Measurements from ENCODE around the gene TK1. TPM values are rescaled to one million over a fixed set of nuclear protein-coding genes. Genes with fewer than 3 reads are reported as not detected.
"Not testable (repeated sequence)": the region's sequence is repeated elsewhere in the genome, so short reads cannot be mapped to it uniquely, and the experiment has no call there.

The TK1 gene, protein sequence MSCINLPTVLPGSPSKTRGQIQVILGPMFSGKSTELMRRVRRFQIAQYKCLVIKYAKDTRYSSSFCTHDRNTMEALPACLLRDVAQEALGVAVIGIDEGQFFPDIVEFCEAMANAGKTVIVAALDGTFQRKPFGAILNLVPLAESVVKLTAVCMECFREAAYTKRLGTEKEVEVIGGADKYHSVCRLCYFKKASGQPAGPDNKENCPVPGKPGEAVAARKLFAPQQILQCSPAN
- total RNA-seq = 64.6 and 65.9 TPM in 2 replicates

DNA sequence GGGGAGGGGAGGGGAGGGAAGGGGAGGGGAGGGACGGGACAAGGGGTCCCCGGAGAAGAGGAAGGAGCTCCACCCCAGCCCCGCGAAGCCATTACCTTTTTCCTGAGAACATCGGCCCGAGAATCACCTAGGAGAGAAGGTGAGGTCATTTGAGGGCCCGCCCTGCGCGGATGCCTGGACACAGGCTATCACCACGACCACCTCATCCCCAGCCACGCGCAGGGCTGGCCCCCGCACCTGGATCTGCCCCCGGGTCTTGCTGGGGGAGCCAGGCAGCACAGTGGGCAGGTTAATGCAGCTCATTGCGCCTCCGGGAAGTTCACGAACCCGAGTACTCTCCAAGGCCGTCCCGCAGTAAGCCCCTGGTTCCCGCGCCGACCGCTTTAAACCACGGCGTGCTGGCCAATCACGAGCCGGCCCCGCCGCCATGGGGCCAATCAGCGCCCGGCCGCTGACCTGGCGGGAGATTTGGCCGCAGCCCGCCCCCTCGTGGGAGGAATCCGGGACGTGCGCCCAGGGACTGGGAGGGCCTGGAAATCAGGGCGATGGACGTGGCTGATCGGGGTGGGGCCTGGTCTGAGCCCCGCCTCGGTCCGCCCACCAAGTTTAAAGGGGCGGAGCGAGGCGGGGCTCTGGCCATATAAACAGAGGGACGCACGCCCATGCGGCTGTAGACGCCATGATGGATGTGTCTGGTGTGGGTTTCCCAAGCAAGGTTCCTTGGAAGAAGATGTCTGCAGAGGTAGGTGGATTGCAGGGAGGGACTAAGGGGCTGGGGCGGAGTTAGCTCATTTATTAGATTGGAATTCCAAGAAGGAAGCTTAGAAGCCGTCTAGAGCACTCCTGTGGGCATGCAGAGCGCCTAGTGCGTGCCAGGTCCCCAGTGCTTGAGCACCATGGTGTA lies at the start of gene TK1, which contains the start of gene AFMID:
TK1 (minus strand) TSS at position 361 of the 904 bp plus-strand sequence; CDS start at position 303, 58 bp downstream.
AFMID (plus strand) TSS at position 671 of the 904 bp plus-strand sequence; CDS start at position 680, 9 bp downstream.
- peak; percentile 89 for DNase-seq (ENCODE audit: low spot score)
- H3K4me1 Mint-ChIP-seq (ENCODE audit: low read depth) = peaks cover 27% of the 10 kb centered on the region
- H3K9me3 Mint-ChIP-seq = no peaks in the 10 kb centered on the region
- H3K27me3 Mint-ChIP-seq (ENCODE audit: low read depth) = no peaks in the 10 kb centered on the region
- H3K36me3 Mint-ChIP-seq (ENCODE audit: low read depth) = peaks cover 28% of the 10 kb centered on the region
- peak within 1 kb of the TSS; percentile 87 for H3K4me3 Mint-ChIP-seq (ENCODE audit: low read depth)
- intact Hi-C loops (cut with micrococcal nuclease) = loop anchor here (1.0 to 2.0 kb wide), 2 partner anchors 18 to 47 kb away; partner anchors contain the start of gene SYNGR2
- peak within 1 kb of the TSS; percentile 77 for H3K27ac Mint-ChIP-seq

DNA sequence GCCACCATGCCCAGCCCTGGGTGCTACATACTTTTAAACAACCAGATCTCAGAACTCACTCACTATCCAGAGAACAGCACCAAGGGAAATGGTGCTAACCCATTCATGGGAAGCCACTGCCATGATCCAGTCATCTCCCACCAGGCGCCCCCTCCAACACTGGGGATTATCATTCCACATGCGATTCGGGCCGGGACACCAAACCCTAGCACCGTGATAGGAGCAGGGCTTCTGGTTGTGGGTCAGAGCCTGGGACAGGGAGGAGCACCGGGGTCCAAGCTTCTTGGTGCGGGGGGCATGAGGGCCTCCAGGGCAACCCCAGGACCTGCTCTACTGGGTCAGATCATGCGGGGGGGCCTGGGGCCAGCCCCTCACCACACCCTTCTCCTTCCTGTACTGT lies 49.0 kb upstream of the TK1 start:
- H3K27me3 Mint-ChIP-seq (ENCODE audit: low read depth) = peaks cover 17% of the 10 kb centered on the region
- H3K9me3 Mint-ChIP-seq = no peaks in the 10 kb centered on the region
- peaks cover 4% of the 10 kb centered on the region for H3K4me1 Mint-ChIP-seq (ENCODE audit: low read depth)
- DNase-seq (ENCODE audit: low spot score) = no peak
- intact Hi-C loops (cut with micrococcal nuclease) = no loop called here
- no peak overlapping the region for H3K4me3 Mint-ChIP-seq (ENCODE audit: low read depth)
- H3K27ac Mint-ChIP-seq = no peak overlapping the region
- H3K36me3 Mint-ChIP-seq (ENCODE audit: low read depth) = no peaks in the 10 kb centered on the region

DNA sequence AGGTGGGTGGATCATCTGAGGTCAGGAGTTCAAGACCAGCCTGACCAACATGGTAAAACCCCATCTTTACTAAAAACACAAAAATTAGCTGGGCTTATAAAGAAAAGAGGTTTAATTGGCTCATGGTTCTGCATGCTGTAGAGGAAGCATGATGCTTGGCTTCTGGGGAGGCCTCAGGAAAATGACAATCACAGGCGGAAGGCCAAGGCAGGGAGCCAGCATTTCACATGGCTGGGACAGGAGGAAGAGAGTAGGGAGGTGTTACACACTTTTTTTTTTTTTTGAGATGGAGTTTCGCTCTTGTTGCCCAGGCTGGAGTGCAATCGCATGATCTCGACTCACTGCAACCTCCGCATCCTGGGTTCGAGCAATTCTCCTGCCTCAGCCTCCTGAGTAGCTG lies 48.2 kb upstream of the TK1 start:
- H3K27ac Mint-ChIP-seq; H3K4me3 Mint-ChIP-seq (ENCODE audit: low read depth); DNase-seq (ENCODE audit: low spot score); intact Hi-C loops (cut with micrococcal nuclease); H3K4me1 Mint-ChIP-seq (ENCODE audit: low read depth); H3K9me3 Mint-ChIP-seq; H3K36me3 Mint-ChIP-seq (ENCODE audit: low read depth): not testable (repeated sequence)
- H3K27me3 Mint-ChIP-seq (ENCODE audit: low read depth) = peaks cover 22% of the 10 kb centered on the region

DNA sequence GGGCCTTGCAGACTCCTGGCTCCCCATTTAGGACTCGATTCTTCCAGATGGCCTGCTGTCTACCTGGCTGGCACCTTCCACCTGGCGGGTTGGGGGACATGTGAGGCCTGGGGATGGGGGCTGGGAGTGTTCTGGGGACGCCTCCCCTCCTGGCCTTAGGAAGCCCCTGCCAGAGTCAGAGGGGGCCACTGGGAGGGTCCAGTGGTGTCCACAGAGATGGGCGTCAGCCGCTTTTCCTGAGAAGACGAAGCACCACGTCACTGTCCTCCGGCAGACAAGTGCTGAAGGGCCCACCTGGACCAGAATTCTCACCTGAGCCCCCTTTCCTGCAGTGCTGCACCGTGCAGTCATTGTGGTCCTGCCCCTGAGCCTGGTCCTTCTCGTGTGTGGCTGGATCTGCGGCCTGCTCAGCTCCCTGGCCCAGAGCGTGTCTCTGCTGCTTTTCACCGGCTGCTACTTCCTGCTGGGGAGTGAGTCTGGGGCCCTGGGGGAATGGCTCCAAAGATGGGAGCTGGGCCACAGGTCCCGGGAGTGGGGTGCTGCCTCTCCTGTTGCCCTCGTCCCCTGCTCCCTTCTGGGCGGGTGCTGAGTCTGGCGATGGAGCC lies 47.5 kb upstream of the TK1 start:
- no peaks in the 10 kb centered on the region for H3K36me3 Mint-ChIP-seq (ENCODE audit: low read depth)
- no peak overlapping the region for H3K4me3 Mint-ChIP-seq (ENCODE audit: low read depth)
- no peak overlapping the region for H3K27ac Mint-ChIP-seq
- peaks cover 25% of the 10 kb centered on the region for H3K27me3 Mint-ChIP-seq (ENCODE audit: low read depth)
- DNase-seq (ENCODE audit: low spot score) = no peak
- H3K9me3 Mint-ChIP-seq = no peaks in the 10 kb centered on the region
- intact Hi-C loops (cut with micrococcal nuclease) = no loop called here
- peaks cover 4% of the 10 kb centered on the region for H3K4me1 Mint-ChIP-seq (ENCODE audit: low read depth)

DNA sequence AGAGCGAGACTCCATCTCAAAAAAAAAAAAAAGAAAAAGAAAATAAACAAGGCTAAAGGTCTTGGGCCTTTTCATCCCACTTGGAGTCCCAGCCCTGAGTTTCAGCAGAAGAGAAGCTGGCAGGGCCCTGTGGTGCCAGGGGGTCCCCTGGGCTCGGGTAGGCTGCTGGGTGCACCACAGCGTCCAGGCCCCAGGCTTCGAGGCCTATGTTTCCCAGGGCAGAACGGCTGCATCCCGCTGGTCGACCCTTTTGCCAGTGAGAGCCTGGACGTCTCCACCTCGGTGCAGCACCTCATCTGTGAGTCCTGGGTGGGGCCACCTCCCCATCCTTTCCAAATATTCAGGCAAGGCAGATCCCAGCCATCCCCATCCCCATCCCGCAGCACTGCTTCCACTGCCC lies 46.8 kb upstream of the TK1 start:
- peaks cover 25% of the 10 kb centered on the region for H3K27me3 Mint-ChIP-seq (ENCODE audit: low read depth)
- no peak for DNase-seq (ENCODE audit: low spot score)
- no peaks in the 10 kb centered on the region for H3K9me3 Mint-ChIP-seq
- no peaks in the 10 kb centered on the region for H3K36me3 Mint-ChIP-seq (ENCODE audit: low read depth)
- H3K4me1 Mint-ChIP-seq (ENCODE audit: low read depth) = peaks cover 4% of the 10 kb centered on the region
- no peak overlapping the region for H3K4me3 Mint-ChIP-seq (ENCODE audit: low read depth)
- intact Hi-C loops (cut with micrococcal nuclease) = no loop called here
- H3K27ac Mint-ChIP-seq = no peak overlapping the region

DNA sequence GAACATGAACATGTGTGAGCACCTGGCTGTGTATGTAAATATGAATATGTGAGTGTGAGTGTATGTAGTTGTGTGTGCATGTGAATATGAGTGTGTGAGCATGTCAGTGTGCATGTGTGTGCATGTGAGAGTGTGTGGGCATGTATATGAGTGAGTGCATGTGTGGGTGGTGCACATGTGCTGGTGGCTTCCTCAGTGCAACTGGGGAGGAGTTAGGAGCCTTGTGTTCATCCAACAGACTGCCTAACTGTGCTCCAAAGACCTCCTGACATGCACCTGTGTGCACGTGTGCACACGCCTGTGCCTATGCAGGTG lies 46.0 kb upstream of the TK1 start:
- DNase-seq (ENCODE audit: low spot score) = no peak
- intact Hi-C loops (cut with micrococcal nuclease) = no loop called here
- no peak overlapping the region for H3K27ac Mint-ChIP-seq
- no peaks in the 10 kb centered on the region for H3K9me3 Mint-ChIP-seq
- H3K27me3 Mint-ChIP-seq (ENCODE audit: low read depth) = peaks cover 25% of the 10 kb centered on the region
- no peak overlapping the region for H3K4me3 Mint-ChIP-seq (ENCODE audit: low read depth)
- H3K4me1 Mint-ChIP-seq (ENCODE audit: low read depth) = peaks cover 4% of the 10 kb centered on the region
- H3K36me3 Mint-ChIP-seq (ENCODE audit: low read depth) = no peaks in the 10 kb centered on the region

DNA sequence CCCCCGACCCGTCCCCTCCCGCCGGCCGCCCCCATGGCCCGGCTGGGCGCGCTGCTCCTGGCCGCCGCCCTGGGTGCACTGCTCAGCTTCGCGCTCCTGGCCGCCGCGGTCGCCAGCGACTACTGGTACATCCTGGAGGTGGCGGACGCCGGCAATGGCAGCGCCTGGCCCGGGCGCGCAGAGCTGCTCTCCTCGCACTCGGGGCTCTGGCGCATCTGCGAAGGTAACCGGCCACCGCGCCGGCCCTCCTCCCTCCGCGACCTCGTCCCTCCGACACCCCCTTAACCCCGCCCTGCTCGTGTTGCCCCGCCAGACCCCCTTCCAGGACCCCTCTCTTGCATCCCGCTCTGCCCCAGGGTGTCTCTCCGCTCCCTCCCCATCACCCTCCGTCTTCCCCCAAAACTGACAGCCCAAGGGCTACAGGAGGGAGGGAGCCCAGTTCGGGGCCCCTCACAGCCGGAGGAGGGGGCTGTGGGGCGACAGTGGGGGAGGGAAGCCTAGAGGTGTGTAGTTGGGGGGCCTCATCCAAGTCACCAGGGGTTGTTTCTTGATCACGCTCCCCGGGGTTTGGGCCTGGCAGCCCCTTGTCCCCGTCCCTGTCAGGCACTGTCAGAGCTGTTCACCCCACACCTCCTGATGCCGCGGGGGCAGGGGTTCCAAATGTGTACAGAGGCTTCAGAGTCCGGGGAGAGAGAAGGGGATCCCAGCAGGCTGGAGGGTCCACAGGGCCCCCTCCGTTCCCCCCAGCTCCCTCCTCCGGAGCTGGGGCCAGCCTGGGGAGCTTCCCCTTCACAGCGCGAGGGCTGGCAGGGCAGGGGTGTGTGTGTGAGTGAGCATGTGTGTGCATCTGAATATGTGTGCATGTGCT lies 45.4 kb upstream of the TK1 start:
- H3K27me3 Mint-ChIP-seq (ENCODE audit: low read depth) = peaks cover 27% of the 10 kb centered on the region
- H3K36me3 Mint-ChIP-seq (ENCODE audit: low read depth) = no peaks in the 10 kb centered on the region
- no peak overlapping the region for H3K4me3 Mint-ChIP-seq (ENCODE audit: low read depth)
- no peaks in the 10 kb centered on the region for H3K9me3 Mint-ChIP-seq
- intact Hi-C loops (cut with micrococcal nuclease) = no loop called here
- DNase-seq (ENCODE audit: low spot score) = no peak
- peaks cover 4% of the 10 kb centered on the region for H3K4me1 Mint-ChIP-seq (ENCODE audit: low read depth)
- no peak overlapping the region for H3K27ac Mint-ChIP-seq

DNA sequence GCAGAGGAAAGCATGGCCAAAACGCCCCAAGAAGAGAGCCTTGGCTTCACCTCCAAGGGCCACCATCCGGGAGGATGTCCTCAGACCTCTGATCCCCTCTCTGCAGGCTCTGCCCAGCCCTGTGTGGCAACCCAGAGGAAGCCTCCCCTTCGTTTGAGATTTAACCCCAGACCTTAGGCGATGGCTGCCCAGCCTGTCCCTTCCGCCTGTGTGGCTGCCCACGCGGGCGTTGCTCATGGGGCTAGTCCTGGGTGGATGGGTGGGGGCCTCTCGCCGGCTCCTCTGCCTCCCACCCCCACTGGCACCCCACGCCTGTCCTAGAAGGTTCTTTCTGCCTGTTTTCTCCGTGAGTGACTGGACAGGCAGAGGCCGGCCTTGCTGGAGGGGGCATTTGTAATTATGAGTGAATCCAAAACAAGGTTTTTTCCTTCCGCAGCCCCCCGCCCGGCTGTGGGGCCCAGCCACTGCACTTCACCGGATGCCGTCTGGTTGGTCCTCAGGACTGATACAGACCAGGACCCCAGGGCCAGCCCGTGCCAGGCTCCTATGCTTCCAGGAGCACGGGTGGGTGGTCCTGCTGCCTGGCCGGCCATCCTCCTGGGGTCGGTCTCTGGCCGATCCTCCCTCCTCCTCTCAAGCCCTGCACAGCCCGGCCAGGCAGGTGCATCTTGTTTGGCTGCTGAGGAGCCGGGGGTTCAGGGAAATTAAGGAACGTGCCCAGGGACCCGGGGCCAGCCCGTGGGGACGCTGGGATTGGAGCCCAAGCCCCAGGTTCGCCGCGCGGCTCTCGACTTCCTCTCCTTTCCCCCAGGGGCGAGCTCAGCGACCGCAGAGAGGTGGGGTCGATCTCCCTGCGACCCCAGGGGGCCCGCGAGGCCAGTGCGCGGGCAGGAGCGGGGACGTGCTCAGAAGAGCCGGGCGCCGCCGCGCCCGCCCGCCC lies 44.4 kb upstream of the TK1 start, which contains the start of gene TMEM235:
TMEM235 (plus strand) TSS at position 636 of the 940 bp plus-strand sequence. CDS start 393 bp downstream, outside the sequence.
- Mint-ChIP-seq H3K36me3 (ENCODE audit: low read depth) (no peaks in the 10 kb centered on the region), H3K4me1 (ENCODE audit: low read depth) (peaks cover 5% of the 10 kb centered on the region), H3K4me3 (ENCODE audit: low read depth) (no peak within 1 kb of the TSS), H3K27ac (no peak within 1 kb of the TSS), H3K9me3 (no peaks in the 10 kb centered on the region), H3K27me3 (ENCODE audit: low read depth) (peaks cover 27% of the 10 kb centered on the region)
- no peak for DNase-seq (ENCODE audit: low spot score)
- intact Hi-C loops (cut with micrococcal nuclease) = no loop called here

DNA sequence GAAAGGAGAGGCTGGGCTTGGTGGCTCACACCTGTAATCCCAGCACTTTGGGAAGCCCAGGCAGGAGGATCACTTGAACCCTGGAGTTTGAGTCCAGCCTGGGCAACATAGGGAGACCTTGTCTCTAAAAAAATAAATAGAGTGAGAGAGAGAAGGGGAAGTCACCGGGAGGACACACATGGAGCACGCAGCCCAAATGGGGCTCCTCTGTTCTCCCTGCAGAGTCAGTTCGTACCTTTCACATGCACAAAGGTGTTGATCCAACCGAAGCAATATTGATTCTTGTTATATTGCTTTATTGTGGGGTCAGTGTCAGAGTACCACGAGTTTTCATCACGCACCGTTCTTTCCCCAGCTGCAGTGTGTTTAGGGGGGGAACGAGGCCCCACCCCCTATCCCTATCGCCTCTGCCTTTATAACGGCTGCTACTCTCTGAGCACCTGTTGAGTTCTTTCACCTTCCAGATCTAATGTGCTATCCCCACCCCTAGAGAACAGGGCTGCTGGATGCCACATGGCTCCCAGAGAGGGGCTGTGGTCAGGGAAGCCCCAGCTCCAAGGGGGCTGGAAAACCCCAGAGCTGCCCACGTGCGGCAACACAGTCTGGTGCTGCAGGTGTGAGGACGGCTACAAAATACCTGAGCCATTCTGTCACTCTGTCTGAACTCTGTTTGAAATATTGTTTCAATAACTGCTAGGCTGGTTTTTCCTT lies 43.6 kb upstream of the TK1 start:
- intact Hi-C loops (cut with micrococcal nuclease) = no loop called here
- DNase-seq (ENCODE audit: low spot score) = no peak
- H3K36me3 Mint-ChIP-seq (ENCODE audit: low read depth) = no peaks in the 10 kb centered on the region
- H3K9me3 Mint-ChIP-seq = no peaks in the 10 kb centered on the region
- no peak overlapping the region for H3K27ac Mint-ChIP-seq
- no peak overlapping the region for H3K4me3 Mint-ChIP-seq (ENCODE audit: low read depth)
- peaks cover 5% of the 10 kb centered on the region for H3K4me1 Mint-ChIP-seq (ENCODE audit: low read depth)
- peaks cover 27% of the 10 kb centered on the region for H3K27me3 Mint-ChIP-seq (ENCODE audit: low read depth)

DNA sequence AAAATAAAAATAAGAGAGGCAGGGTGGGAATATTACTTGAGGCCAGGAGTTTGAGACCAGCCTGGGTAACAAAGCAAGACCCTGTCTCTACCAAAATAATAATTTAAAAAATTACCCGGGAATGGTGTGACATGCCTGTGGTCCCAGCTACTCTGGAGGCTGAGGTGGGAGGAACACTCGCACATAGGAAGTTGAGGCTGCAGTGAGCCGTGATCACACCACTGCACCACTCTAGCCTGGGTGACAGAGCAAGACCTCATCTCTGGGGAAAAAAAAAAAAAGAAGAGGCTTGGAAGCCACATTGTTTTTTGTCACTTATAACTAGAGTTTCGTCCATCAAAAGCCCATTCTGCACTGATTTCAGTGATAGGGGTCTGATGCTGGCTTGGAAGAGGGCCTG lies 41.3 kb upstream of the TK1 start:
- Mint-ChIP-seq H3K36me3 (ENCODE audit: low read depth) (peaks cover 19% of the 10 kb centered on the region), H3K27ac (no peak overlapping the region), H3K4me1 (ENCODE audit: low read depth) (peaks cover 5% of the 10 kb centered on the region), H3K4me3 (ENCODE audit: low read depth) (no peak overlapping the region), H3K9me3 (no peaks in the 10 kb centered on the region), H3K27me3 (ENCODE audit: low read depth) (peaks cover 27% of the 10 kb centered on the region)
- intact Hi-C loops (cut with micrococcal nuclease) = no loop called here
- no peak for DNase-seq (ENCODE audit: low spot score)

DNA sequence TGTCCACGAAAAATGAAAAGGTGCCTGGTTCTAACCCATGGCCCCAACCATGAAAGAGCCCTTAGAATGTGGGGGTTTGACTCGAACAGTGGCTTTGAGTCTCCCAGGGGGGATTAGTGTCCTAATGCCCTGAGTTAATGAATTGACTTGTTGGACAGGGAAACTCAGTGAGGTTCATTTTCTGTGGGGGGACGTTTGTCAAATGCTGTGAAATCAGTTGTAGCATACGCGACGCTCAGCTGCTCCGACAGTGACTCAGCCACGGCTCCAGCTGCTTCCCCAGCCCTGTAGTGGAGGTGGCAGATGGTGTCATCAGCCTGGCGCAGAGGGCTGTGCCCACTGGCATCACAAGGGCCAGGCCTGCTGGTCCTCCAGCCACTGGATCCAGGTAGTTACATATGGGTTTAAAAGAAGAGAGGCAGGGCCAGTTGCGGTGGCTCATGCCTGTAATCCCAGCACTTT lies 40.6 kb upstream of the TK1 start:
- H3K27me3 Mint-ChIP-seq (ENCODE audit: low read depth) = peaks cover 21% of the 10 kb centered on the region
- H3K36me3 Mint-ChIP-seq (ENCODE audit: low read depth) = peaks cover 25% of the 10 kb centered on the region
- H3K4me3 Mint-ChIP-seq (ENCODE audit: low read depth) = no peak overlapping the region
- no peak for DNase-seq (ENCODE audit: low spot score)
- intact Hi-C loops (cut with micrococcal nuclease) = no loop called here
- H3K27ac Mint-ChIP-seq = no peak overlapping the region
- H3K4me1 Mint-ChIP-seq (ENCODE audit: low read depth) = peaks cover 2% of the 10 kb centered on the region
- H3K9me3 Mint-ChIP-seq = no peaks in the 10 kb centered on the region

All from activated T-helper 2 cell treated with anti-CD3 and anti-CD28 coated beads, Interferon-gamma antibody, Interleukin-2, Interleukin-4, amounts not matched to agents 10 μg/mL and 5 μg/mL and 100 μg/mL, durations not matched to agents 14 hours and 24 hours and 36 hours (primary cell).